Kidney glomerular epithelial cell (primary cell): ENCODE data around the gene ZNF169.
"Not testable (repeated sequence)": the region's sequence is repeated elsewhere in the genome, so short reads cannot be mapped to it uniquely, and the experiment has no call there.

ENCODE experiments used
- DNase-seq: peaks from one replicate; lab custom pipeline; 2025; lab: John Stamatoyannopoulos, UW

The ZNF169 gene

GRCh38 chr9:94287877-94288513, 28.9 kb downstream of the ZNF169 start:
- no peak for DNase-seq

- no peak for DNase-seq
These were observed 30.6 kb downstream of the ZNF169 start for GRCh38 chr9:94289691-94290090.

GRCh38 chr9:94298949-94299599, 40.0 kb downstream of the ZNF169 start:
- no peak for DNase-seq

- DNase-seq, result no peak
These were observed 41.6 kb downstream of the ZNF169 start for GRCh38 chr9:94300470-94301301.

GRCh38 chr9:94301583-94301982, 42.5 kb downstream of the ZNF169 start:
- DNase-seq, result no peak

GRCh38 chr9:94302426-94302825, 43.3 kb downstream of the ZNF169 start:
- DNase-seq, result no peak

- DNase-seq, result no peak
These were observed 44.2 kb downstream of the ZNF169 start for GRCh38 chr9:94303321-94303720.

- not testable (repeated sequence) for DNase-seq
These were observed 56.2 kb downstream of the ZNF169 start for GRCh38 chr9:94315034-94315984.

GRCh38 chr9:94316236-94316635, 57.1 kb downstream of the ZNF169 start:
- DNase-seq, result not testable (repeated sequence)

GRCh38 chr9:94317949-94318657, 59.0 kb downstream of the ZNF169 start:
- not testable (repeated sequence) for DNase-seq

GRCh38 chr9:94322342-94322940, 63.3 kb downstream of the ZNF169 start:
- not testable (repeated sequence) for DNase-seq

GRCh38 chr9:94323153-94323798, 64.2 kb downstream of the ZNF169 start:
- not testable (repeated sequence) for DNase-seq

- not testable (repeated sequence) for DNase-seq
These were observed 66.5 kb downstream of the ZNF169 start for GRCh38 chr9:94325583-94325982.

GRCh38 chr9:94328544-94328943, 69.4 kb downstream of the ZNF169 start, which contains the start of gene NUTM2F:
Gene NUTM2F, minus strand, starts transcription at chr9:94328644. Its CDS starts 21 bp downstream, at chr9:94328623.
- DNase-seq, result not testable (repeated sequence)

GRCh38 chr9:94336445-94336844, 77.3 kb downstream of the ZNF169 start:
- not testable (repeated sequence) for DNase-seq

- DNase-seq, result not testable (repeated sequence)
These were observed 79.6 kb downstream of the ZNF169 start for GRCh38 chr9:94338723-94339122.

- DNase-seq, result not testable (repeated sequence)
These were observed 80.6 kb downstream of the ZNF169 start for GRCh38 chr9:94339657-94340056.

GRCh38 chr9:94340750-94341149, 81.7 kb downstream of the ZNF169 start:
- not testable (repeated sequence) for DNase-seq

- DNase-seq, result not testable (repeated sequence)
These were observed 82.6 kb downstream of the ZNF169 start for GRCh38 chr9:94341703-94342102.

- DNase-seq, result not testable (repeated sequence)
These were observed 88.4 kb downstream of the ZNF169 start for GRCh38 chr9:94347451-94347850.
